DND-41 (cell line): ENCODE results near the gene ANKRD65.

Experiments used
- CTCF ChIP-seq: IDR thresholded peaks from 2 replicates; pipeline ENCODE4 v1.5.1; 2012; ENCODE audit warnings: borderline replicate concordance, low read length, moderate library complexity, mild to moderate bottlenecking; ENCODE audit not compliant: poor library complexity, severe bottlenecking; ENCODE audit errors: extremely low read depth
- EZH2 ChIP-seq: IDR thresholded peaks from 3 replicates; pipeline ENCODE4 v1.6.1; 2012; ENCODE audit warnings: borderline replicate concordance, low read depth, mild to moderate bottlenecking, moderate library complexity, low read length, inconsistent platforms; ENCODE audit not compliant: severe bottlenecking

GRCh38 chr1:1387098-1388077, 33.7 kb downstream of the ANKRD65 start:
- TF ChIP-seq CTCF: no peak
- no peak for TF ChIP-seq EZH2
